ENCODE measurements around the gene RDX.
"Not testable (repeated sequence)": the region's sequence is repeated elsewhere in the genome, so short reads cannot be mapped to it uniquely, and the experiment has no call there.

RDX gene

DNA sequence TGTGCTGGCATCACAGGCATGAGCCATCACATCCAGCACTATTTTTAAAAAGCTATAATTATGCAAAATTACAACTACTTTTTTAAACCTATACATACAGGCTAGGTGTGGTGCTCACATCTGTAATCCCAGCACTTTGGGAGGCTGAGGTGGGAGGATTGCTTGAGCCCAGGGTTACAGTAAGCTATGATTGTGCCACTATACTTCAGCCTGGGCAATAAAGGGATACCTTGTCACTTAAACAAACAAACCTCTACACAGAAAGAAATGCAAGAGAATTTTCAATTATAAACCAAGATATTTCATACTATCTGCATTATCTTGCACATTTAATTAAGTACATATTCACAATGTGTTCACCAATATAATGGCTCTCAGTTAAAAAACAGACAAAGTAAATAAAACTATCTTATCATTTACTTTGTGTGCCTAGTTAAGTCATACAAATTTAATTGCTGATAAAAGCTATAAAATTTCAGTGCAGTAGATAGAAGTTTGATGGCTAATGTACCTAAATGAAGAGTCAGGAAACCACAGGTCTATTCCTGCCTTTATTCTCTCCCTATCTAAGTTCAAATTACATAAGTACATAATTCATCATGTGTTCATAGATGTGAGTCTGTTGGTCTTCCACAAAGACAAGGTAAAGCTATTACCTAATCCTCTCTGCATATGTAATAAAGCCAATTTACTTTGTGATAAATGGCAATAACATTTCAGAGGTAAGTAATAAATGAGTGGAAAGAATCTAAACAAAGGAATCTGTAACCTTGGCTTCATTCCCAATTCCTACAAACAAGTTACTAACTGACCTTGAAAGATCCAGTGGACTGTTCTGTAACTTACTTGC, 9.0 kb upstream of the RDX start:
- peak; percentile 65 for DNase-seq

DNA sequence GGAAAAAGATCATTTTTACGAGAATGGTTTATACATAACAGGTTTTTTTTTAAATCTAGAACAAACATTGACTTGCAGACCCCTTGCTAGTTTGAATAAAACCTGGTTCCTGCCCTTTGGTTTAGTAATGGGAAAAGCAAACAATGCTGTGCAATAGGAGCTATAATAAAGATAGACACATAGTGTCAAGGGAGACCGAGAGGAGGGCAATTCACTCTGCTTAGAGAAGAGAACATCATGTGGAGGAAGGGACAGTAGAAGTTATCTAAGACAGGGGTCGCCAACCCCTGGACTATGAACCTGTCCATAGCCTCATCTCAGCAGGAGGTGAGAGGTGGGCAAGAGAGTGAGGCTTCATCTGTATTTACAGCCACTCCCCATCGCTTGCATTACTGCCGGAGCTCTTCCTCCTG, 7.0 kb upstream of the RDX start:
- DNase-seq = no peak

DNA sequence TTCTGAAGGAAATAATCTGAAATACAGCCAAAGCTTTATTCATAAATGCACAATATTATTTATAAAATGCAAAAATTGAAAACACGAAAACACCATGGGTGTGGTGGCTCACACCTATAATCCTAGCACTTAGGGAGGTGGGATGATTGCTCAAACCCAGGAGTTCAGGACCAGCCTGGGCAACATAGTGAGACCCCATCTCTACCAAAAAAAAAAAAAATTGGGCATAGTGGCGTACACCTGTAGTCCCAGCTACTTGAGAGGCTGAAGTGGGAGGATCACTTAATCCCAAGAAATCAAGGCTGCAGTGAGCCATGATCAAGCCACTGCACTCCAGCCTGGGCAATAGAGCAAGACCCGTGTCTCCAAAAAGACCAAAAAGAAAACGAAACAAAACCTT, 5.2 kb upstream of the RDX start:
- DNase-seq = no peak

DNA sequence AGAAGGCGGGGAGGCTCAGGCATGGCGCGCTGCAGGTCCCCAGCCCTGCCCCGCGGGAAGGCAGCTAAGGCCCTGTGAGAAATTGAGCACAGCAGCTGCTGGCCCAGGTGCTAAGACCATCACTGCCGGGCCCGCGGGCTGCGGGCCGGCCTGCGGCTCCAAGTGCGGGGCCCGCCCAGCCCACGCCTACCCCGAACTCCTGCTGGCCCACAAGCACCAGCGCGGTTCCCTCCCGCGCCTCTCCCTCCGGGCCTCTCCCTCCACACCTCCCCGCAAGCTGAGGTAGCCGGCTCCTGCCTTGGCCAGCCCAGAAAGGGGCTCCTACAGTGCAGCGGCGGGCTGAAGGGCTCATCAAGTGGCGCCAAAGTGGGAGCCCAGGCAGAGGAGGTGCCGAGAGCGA, 4.6 kb upstream of the RDX start:
- no peak for DNase-seq

DNA sequence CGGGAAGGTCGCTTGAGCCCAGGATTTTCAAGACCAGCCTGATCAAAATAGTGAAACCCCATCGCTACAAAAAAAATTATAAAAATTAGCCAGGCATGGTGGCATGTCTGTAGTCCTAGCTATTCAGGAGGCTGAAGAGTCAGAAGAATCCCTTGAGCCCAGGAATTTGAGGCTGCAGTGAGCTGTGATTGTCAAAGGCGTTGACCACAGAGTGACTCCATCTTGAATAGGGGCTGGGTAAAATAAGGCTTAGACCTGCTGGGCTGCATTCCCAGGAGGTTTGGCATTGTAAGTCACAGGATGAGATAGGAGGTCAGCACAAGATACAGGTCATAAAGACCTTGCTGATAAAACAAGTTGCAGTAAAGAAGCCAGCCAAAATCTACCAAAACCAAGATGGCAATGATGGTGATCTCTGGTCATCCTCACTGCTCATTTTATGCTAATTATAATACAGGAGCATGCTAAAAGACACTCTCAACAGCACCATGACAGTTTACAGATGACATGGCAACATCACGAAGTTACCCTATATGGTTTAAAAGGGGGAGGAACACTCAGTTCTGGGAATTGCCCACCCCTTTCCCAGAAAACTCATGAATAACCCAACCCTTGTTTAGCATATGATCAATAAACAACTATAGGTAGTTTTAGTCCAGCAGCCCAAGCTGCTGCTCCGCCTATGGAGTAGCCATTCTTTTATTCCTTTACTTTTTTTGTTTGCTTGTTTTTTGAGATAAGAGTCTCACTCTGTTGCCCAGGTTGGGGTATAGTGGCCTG, 2.8 kb upstream of the RDX start:
- DNase-seq = no peak

DNA sequence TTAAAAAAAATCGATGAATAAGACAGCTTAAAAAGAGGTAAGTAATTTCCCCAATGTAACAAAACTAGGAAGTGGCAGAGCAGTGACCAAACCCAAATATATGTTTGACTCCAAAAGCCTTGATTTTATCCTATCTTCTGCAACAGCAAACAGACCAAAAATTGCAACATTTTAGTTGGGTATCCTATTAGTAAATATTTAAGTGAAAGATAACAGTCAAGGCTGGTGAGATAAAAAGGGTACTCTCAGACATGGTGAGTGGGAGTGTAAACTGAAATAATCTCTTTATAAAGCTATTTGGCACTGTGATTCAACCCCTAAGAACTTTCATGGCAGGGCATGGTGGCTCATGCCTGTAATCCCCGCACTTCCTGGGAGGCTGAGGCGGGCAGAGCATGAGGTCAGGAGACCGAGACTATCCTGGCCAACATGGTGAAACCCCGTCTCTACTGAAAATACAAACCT, 1.9 kb upstream of the RDX start:
- no peak for DNase-seq

DNA sequence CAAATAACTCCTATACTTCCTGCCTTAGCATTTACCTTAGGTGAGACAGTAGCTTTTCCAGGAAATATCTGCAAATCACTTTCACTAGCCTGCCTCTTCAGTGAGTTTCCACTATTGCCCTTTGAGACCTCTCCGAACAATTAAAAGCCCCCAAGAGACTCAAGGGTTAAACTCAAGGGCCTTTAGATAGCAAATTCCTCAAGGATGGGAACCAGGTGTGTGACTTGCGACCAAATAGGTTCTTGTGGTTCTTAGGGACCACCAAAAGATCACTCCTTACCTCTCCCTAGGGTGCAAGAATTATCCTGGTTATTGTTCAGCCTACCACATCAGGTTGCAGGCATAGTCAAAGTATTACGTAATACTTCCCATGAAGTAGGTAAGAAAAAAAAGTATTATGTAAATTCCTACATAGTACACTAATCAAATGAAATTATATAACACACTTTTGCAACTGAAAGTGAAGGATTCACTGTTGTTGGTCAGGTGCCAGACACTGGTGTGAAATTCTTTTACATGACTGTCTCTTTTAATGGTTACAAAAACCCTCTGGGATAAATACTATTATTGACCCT, 1.4 kb upstream of the RDX start:
- no peak for DNase-seq

DNA sequence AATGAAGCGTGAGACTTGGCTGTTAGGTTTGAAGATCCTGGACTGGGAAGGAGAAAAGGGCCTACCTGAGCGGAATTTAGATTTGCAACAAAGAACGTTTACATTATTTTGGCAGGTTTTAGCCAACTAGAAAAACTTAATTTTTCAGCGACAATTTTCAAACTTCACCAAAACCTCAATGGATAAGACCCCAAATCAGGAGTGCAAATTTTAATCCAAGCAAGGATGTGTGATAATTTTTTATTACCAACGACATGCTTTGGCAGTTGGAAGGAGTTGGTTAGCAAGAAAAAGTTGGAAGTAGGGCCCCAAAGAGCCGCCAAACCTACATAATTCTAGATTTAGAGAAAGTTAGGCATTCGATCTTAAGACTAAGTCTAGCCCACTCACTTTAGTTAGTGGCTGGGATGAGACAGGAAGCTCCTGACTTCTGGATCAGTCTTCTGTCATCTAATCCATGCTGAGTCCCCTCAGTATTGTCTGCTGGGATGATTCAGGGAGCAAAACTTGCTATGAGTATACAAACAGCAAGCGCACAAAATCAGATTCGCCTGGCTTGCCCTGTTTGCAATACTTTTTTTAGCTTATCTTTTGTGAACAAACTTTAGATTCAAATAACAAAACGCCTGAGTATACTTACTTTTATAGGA, 787 bp upstream of the RDX start:
- no peak for DNase-seq

DNA sequence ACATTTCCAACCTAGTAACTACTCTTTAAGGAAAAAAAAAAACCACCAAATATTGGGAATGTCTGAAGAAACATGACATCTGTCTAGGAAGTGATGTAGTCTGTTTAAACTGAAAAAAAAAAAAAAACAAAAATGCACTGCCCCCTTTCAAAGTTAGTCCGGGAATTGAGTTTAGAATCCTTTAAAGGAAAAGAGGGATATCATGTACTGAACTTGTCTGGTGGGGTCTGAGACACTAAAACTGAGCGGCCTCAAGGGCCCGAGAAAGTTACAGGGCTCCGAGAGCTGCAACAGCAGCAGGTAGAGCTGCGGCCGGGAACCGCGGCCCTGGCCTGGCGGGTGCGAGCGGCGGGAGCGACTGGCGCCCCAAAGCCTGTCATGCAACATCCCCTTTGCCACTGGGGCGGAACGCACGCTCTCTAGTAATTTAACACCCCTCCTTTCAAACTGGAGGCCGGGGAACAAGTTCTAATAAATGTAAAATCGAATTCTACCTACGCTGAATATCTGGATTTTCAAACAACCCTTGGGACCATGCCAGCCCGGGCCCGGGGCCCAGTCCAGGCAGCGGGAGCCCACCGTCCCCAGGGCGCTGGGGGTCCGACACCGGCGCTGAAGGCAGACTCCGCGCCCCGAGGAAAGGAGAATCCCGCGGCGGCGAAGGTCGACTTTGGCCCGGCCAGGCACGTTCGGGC, 736 bp downstream of the RDX start:
- no peak for DNase-seq

DNA sequence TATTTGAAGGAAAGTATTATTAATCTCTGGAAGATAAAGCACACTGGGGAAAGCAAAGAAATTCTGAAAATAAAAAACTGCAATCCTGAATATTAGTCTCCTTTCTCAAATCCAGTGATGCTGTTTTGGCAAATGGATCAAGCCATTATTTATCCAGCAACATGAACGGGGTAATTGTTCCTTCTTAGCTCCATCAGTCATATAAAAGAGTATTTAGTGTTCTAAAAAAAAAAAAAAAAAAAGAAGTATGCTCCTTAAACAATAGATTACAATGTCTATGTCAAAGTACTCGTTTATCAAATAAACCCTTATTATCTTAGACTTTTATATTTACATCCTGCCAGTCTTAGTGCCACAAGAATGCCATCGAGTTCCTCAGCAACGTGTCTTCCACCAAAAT, 1.3 kb downstream of the RDX start:
- DNase-seq = no peak

DNA sequence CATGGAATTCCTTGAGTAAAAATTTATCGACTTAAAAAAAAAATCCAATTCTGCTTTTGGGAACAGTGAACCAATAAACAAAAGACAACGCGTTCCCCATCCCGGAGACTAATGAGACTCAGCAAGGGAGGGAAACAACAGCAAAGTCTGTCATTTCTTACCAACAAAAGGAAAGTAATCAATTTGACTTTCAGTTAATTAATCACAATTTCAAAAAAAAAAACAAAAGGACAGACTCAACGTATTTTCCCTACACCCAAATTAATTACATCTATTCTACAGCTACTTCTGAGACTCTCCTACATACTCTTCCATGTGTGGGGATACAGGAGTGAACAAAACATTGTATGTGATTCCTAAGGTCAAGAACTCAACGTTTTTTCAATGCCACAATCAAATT, 1.9 kb downstream of the RDX start:
- DNase-seq = no peak

DNA sequence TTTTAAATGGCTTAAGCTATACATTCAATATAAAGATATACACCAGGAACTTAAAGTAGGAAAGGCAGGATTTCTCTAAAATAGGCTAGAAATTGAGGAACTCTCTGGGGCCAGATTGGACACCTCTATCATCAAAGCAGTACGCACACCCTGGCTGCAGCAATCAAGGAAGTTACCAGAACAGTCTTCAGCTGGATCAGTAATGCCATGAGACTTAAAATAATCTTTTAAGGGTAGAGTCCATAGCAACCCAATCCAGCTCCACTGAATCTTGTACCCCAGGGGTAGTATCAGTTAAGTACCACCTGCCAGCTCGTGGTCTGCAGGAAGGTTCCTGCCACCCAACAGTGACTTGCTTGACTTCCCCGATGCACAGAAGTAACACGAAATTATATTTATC, 3.0 kb downstream of the RDX start:
- no peak for DNase-seq

DNA sequence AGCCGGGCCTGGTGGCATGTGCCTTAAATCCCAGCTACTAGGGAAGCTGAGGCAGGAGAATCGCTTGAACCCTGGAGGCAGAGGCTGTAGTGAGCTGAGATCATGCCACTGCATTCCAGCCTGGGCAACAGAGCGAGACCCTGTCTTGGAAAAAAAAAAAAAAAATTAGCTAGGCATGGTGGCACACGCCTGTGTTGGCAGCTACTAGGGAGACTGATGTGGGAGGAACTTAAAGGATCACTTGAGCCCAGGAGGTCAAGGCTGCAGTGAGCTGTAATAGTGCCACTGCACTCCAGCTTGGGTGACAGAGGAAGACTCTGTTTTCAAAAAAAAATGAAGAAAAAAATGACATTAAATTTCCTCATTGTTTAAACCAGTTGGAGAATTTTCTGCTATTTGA, 4.3 kb downstream of the RDX start:
- DNase-seq = not testable (repeated sequence)

DNA sequence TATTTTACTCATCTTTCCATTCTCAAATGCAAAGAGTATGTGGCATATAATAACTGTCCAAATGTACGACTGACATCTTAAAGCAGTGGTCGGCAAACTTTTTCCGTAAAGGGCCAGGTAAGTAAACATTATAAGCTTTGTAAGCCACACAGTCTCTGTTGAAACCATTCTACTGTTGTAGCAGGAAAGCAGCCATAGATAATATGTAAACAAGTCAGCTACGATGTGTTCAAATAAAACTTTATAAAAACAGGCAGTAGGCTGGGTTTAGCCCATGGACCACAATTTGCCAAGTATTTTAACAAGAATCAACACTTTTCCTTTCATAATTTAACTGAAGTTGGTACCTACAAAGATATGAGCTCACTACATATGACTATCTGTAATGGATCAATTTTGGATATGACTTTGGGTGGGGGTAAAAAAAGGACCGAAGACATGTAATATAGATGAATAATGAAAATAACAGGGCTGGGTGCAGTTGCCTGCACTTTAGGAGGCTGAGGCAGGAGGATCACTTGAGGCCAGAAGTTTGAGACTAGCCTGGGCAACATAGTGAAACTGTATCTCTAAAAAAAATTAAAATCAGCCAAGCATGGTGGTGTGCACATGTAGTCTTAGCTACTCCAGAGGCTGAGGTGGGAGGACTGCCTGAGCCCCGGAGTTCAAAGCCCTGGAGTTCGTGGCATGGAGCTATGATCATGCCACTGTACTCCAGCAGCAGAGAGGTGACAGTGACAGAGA, 5.7 kb downstream of the RDX start:
- DNase-seq = no peak

DNA sequence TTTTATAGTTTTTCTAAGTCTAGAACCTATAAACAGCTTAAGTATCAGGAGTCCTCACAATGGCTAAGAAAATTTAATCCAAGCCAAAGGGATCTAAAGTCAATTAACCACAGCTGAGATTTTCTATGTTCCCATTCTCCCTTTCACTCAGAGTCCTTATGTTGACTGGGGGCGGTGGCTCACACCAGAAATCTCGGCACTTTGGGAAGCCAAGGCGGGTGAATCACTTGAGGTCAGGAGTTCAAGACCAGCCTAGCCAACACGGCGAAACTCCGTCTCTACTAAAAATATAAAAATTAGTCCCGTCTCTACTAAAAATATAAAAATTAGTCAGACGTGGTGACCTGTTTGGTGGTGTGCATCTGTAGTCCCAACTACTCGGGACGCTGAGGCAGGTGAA, 6.9 kb downstream of the RDX start:
- DNase-seq = no peak

DNA sequence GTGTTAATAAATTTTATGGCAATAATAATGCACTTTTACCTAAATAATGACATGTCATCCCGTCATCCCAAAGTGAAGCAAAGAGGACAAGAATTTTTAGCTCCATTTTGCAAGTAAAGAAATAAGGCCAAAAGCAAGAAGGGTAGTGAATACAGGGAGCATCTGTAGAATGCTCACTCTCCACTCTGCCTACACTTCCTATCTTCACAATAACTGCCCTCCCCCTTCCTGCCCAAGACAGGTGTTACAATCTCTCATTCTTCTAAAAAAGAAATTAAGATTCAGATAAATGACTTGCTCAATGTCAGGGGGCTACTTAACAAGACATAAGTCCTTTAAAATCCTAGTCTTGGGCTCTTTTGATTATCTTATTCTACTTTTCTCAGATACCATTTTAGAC, 8.9 kb downstream of the RDX start:
- DNase-seq = no peak

DNA sequence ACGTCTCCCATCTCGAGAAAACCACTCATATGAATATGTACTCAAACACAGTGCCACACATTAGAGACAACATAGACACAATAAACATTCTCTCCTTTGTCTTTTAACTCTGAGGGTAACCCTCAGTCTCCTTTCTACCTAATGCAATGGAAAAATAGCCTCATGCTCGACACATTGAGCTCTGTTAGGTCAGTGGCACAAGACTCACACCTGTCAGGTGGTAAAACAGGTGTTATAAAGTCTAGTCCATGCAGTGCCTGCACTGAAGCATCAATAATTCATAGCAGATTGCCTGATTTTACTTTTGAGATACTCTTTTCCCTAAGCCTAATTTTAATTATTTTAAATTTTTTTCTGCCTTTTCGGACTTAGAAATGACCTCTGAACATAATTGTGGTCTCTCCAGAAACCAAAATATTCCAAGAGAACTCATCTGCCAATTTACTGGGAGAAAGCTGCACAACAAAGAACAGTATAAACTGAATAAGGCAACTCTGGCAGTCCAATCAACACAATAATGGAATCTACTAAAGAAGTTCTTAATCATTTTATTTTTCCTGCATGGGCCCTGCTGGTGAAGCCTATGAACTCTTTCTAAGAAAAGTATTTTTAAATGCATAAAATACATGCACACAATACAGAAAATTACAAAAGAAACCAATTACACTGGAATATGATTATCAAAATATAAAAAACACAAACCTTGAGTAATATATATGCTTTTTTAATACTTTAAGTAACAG, 9.9 kb downstream of the RDX start:
- no peak for DNase-seq

DNA sequence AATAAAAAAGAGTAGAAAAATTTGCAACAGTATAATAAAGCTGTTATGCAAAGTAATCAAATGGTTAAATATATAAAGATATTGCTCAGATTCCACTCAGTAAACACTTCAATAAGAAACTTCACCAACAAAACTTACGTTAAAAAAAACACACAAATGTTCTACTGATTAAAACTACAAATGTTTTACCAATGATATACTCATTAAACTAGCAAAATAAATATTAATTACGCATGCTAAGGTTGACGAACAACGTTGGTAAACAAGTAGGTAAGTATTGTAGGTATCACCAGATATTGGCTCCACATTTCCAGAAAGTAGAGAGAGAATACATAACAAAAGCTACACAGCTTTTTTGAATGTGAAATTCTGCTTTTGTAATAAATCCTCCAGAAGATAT, 12.6 kb downstream of the RDX start:
- no peak for DNase-seq

DNA sequence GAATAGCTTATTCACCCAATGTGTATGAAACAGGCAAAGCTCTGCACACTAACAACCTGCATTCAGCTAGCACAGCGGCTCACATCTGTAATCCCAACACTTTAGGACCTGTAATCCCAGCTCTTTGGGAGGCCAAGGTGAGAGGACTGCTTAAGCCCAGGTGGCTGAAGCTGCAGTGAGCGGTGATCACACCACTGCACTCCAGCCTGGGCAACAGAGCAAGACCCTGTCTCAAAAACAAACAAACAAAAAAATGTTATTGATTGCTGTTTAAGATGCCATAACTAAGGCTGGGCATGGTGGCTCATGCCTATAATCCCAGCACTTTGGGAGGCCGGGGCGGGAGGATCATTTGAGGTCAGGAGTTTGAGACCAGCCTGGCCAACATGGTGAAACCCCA, 15.8 kb downstream of the RDX start:
- DNase-seq = not testable (repeated sequence)

DNA sequence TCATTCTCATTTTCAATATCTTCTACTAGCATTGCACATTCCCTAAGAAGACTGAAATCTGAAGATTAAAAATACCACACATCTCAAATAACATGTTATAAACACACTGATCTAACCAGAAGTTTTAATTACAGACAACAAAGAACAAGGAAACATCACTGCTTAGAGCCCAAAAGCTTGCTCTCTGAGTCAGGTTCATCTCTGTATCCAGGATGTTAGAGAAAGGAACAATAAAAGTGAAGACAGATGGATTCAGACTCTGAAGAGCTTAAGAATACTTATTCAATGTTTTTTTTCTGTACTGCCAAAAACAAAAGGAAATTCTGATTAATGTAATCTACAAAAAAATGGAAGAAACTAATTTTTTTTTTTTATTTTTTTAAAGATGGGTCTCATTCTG, 16.5 kb downstream of the RDX start:
- no peak for DNase-seq

DNA sequence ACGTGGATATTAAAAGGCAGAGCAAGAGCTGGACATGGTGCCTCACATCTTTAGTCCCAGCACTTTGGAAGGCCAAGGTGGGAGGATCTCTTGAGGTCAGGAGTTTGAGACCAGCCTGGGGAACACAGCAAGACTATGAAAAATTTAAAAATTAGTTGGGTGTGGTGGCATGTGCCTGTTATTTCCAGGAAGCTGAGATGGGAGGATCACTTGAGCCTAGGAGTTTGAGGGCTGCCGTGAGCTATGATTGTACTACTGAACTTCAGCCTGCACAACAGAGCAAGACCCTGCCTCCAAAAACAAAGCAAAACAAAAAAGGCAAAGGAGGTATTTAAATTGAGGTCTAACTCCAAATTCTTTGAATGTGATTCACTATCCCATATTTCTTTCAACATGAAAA, 23.5 kb downstream of the RDX start:
- no peak for DNase-seq

All from NCI-H2081 treated with DMSO at 0.1 percent for 48 hours (cell line).